ENCODE results near the gene ADAM33. TPM values are rescaled to one million over a fixed set of nuclear protein-coding genes. Genes with fewer than 3 reads are reported as not detected.

ADAM33 gene
- polyA plus RNA-seq, 3 donors: not detected

DNA sequence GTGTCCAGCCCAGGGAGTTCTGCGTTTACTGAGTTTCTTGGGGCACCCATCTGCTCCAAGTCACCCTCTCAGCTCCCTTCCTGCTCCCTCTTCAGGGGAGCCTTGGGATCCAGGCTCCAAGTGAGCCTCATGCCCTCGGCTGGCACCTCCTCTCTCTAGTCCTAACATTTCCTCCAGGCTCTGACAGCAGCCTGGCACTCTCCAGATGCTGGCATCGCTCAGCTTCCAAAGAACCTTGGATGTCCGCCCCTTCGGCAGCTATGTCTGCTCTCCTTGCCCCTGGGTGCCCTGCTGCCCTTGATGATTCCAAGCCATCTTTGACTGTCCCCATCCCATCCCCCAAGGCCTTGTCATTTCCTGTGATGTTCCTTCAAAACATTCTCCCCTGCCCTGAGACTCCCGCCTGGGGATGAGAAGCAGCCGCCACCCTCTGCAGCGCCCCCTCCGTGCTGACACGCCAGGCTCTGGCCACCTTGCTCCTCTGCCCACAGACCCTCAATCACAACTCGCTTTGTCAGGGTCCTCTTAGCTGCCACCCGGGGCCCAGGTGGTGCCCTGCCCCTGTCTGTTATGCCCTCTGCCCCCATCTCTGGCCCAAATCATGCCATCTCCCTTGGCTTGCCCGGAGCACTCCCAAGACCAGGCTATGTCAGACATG lies 12.0 kb downstream of the ADAM33 start:
- Histone ChIP-seq H3K9me3 (replicated peaks in 1 of 2; ENCODE audit: control insufficient read depth in 1 of 2, insufficient read depth in 1 of 2, low read length in 2 of 2) (no peaks in the 10 kb centered on the region), H3K36me3 (replicated peaks in 1 of 2; ENCODE audit: control insufficient read depth in 1 of 2, insufficient read depth in 2 of 2, low read length in 2 of 2) (no peaks in the 10 kb centered on the region), H3K79me2 (ENCODE audit: insufficient read depth, low read length) (no peaks in the 10 kb centered on the region), H3K4me3 (replicated peaks in 1 of 3; ENCODE audit: low read depth in 2 of 3, low read length in 3 of 3) (no peak overlapping the region), H4K20me1 (ENCODE audit: insufficient read depth, low read length) (no peaks in the 10 kb centered on the region), H3K4me2 (replicated peaks; ENCODE audit: extremely low read depth, low read length, poor library complexity, severe bottlenecking) (no peak overlapping the region), H3K27me3 (ENCODE audit: control insufficient read depth in 2 of 2, insufficient read depth in 2 of 2, low read length in 2 of 2) (peaks cover 6 to 48% of the 10 kb centered on the region in 2 donors), H2AFZ (ENCODE audit: insufficient read depth, low read depth, low read length, poor library complexity, severe bottlenecking) (no peak overlapping the region), H3K27ac (ENCODE audit: low read depth in 1 of 2, low read length in 2 of 2) (no peak overlapping the region), H3K4me1 (ENCODE audit: control insufficient read depth in 1 of 2, insufficient read depth in 2 of 2, low read length in 2 of 2) (peaks cover 6 to 8% of the 10 kb centered on the region in 2 donors), H3K9ac (ENCODE audit: insufficient read depth, low read length, poor library complexity, severe bottlenecking) (no peak overlapping the region)
- TF ChIP-seq, protein P1, sequence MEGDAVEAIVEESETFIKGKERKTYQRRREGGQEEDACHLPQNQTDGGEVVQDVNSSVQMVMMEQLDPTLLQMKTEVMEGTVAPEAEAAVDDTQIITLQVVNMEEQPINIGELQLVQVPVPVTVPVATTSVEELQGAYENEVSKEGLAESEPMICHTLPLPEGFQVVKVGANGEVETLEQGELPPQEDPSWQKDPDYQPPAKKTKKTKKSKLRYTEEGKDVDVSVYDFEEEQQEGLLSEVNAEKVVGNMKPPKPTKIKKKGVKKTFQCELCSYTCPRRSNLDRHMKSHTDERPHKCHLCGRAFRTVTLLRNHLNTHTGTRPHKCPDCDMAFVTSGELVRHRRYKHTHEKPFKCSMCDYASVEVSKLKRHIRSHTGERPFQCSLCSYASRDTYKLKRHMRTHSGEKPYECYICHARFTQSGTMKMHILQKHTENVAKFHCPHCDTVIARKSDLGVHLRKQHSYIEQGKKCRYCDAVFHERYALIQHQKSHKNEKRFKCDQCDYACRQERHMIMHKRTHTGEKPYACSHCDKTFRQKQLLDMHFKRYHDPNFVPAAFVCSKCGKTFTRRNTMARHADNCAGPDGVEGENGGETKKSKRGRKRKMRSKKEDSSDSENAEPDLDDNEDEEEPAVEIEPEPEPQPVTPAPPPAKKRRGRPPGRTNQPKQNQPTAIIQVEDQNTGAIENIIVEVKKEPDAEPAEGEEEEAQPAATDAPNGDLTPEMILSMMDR (IDR thresholded peaks at IDR 0.05): no peak
- no peak overlapping the region for H3K27ac Mint-ChIP-seq
- peaks cover 0 to 2% of the 10 kb centered on the region in 2 donors for H3K36me3 Mint-ChIP-seq
- H3K27me3 Mint-ChIP-seq (ENCODE audit: low read depth in 3 of 3): peaks cover 29 to 57% (median 54%) of the 10 kb centered on the region in 3 donors
- peaks cover 0 to 6% (median 2%) of the 10 kb centered on the region in 7 donors for H3K9me3 Mint-ChIP-seq
- DNase-seq: no peak
- H3K4me1 Mint-ChIP-seq: peaks cover 3% of the 10 kb centered on the region
- peak overlapping the region in 1 of 2 donors; percentile 39 for H3K4me3 Mint-ChIP-seq
- intact Hi-C loops (cut with micrococcal nuclease): no loop called here
- WGBS (ENCODE audit: insufficient coverage): 83% methylated on average over 12 of the region's 13 CpGs

DNA sequence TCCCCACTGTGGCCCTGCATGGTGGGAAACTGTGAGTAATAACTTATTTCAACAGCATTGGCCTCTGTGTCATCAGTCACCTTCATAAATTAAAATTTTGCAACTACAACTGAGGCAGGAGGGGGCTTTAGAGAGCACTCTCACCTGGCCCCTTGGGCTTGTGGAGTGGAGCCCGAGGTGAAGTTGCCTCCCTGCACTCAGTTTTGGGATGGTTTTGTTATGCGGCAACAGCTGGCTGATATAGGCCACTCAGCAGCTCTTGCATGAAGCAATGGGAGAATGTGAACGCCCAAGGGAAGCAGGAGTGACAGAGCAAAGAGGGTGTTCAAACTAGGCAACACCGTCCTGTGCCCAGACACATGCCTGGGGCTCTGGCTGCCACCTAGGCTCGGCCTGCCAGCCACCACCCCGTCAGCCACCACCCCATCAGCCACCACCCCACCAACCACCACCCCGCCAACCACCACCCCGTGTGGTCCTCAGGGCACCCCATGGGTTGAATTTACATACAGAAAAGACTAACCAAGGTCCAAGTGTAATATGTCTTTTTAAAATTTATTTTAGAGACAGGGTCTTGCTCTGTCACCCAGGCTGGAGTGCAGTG lies 14.3 kb downstream of the ADAM33 start:
- no peaks in the 10 kb centered on the region for H3K79me2 ChIP-seq (ENCODE audit: insufficient read depth, low read length)
- peaks cover 2 to 3% of the 10 kb centered on the region in 2 donors for H3K4me1 ChIP-seq (ENCODE audit: control insufficient read depth in 1 of 2, insufficient read depth in 2 of 2, low read length in 2 of 2)
- intact Hi-C loops (cut with micrococcal nuclease): no loop called here
- Mint-ChIP-seq H3K4me3 (peak overlapping the region in 1 of 2 donors; percentile 54), H3K9me3 (peaks cover 0 to 2% (median 0%) of the 10 kb centered on the region in 7 donors), H3K27ac (no peak overlapping the region), H3K4me1 (no peaks in the 10 kb centered on the region), H3K36me3 (no peaks in the 10 kb centered on the region), H3K27me3 (ENCODE audit: low read depth in 3 of 3) (peaks cover 25 to 51% (median 50%) of the 10 kb centered on the region in 3 donors)
- H2AFZ ChIP-seq (ENCODE audit: insufficient read depth, low read depth, low read length, poor library complexity, severe bottlenecking): no peak overlapping the region
- no peak overlapping the region for H3K9ac ChIP-seq (ENCODE audit: insufficient read depth, low read length, poor library complexity, severe bottlenecking)
- H3K4me3 ChIP-seq (replicated peaks in 1 of 3; ENCODE audit: low read depth in 2 of 3, low read length in 3 of 3): no peak overlapping the region
- DNase-seq: no peak
- 97% methylated on average over 3 of the region's 8 CpGs for WGBS (ENCODE audit: insufficient coverage)
- no peak overlapping the region for H3K27ac ChIP-seq (ENCODE audit: low read depth in 1 of 2, low read length in 2 of 2)
- no peaks in the 10 kb centered on the region for H3K9me3 ChIP-seq (replicated peaks in 1 of 2; ENCODE audit: control insufficient read depth in 1 of 2, insufficient read depth in 1 of 2, low read length in 2 of 2)
- peaks cover 3 to 35% of the 10 kb centered on the region in 2 donors for H3K27me3 ChIP-seq (ENCODE audit: control insufficient read depth in 2 of 2, insufficient read depth in 2 of 2, low read length in 2 of 2)
- TF ChIP-seq, protein P1 (IDR thresholded peaks at IDR 0.05): no peak
- H4K20me1 ChIP-seq (ENCODE audit: insufficient read depth, low read length): no peaks in the 10 kb centered on the region
- no peaks in the 10 kb centered on the region for H3K36me3 ChIP-seq (replicated peaks in 1 of 2; ENCODE audit: control insufficient read depth in 1 of 2, insufficient read depth in 2 of 2, low read length in 2 of 2)
- no peak overlapping the region for H3K4me2 ChIP-seq (replicated peaks; ENCODE audit: extremely low read depth, low read length, poor library complexity, severe bottlenecking)

Data from CD14-positive monocyte (primary cell).